BE2C (cell line): ENCODE results near the gene SLC25A41. TPM values are rescaled to one million over a fixed set of nuclear protein-coding genes. Genes with fewer than 3 reads are reported as not detected.
A peak's percentile ranks its signal among the peaks of the same experiment; 100 is the strongest.

Experiments
- DNase-seq: peaks from one replicate; pipeline ENCODE4 v3.0.0-alpha.2; 2020
- H3K27me3 ChIP-seq: fragments of 250-450 bp; sonication (Bioruptor Pico); 2 replicates; pipeline ENCODE4 v1.5.1; 2020; ENCODE audit warnings: mild to moderate bottlenecking
- H3K36me3 ChIP-seq: fragments of 250-450 bp; sonication (Bioruptor Pico); 2 replicates; pipeline ENCODE4 v1.5.1; 2020; ENCODE audit warnings: mild to moderate bottlenecking
- H3K4me1 ChIP-seq: fragments of 250-450 bp; sonication (Bioruptor Pico); 2 replicates; pipeline ENCODE4 v1.5.1; 2020
- H3K4me3 ChIP-seq: 2 replicates; pipeline ENCODE4 v1.5.1; 2011; ENCODE audit warnings: low read depth, low read length
- H3K9me3 ChIP-seq: fragments of 250-450 bp; sonication (Bioruptor Pico); 2 replicates; pipeline ENCODE4 v1.5.1; 2020
- CTCF ChIP-seq: IDR thresholded peaks from 2 replicates; pipeline ENCODE4 v1.5.1; 2012; ENCODE audit warnings: mild to moderate bottlenecking, low read depth, low read length
- polyA plus RNA-seq: library from polyadenylated mRNA; unstranded; fragments of >200 nt; gene quantifications from one replicate; pipeline ENCODE4 v1.2.1, GENCODE V29; 2012; ENCODE audit warnings: low read depth, missing spikeins; ENCODE audit not compliant: insufficient read length, insufficient read depth

Gene SLC25A41
- polyA plus RNA-seq: 0.39 TPM

- H3K36me3 ChIP-seq: no peaks in the 10 kb centered on the region
- no peak for TF ChIP-seq CTCF
- DNase-seq: no peak
- H3K4me3 ChIP-seq: no peak within 1 kb of the TSS
- no peaks in the 10 kb centered on the region for H3K9me3 ChIP-seq
- H3K4me1 ChIP-seq: no peaks in the 10 kb centered on the region
- peaks cover 4% of the 10 kb centered on the region for H3K27me3 ChIP-seq
Observed at GRCh38 chr19:6433663-6434062, at the start of gene SLC25A41. TSS of gene SLC25A41 (minus strand) at chr19:6433763. CDS start at chr19:6433693, 70 bp downstream.

GRCh38 chr19:6483235-6483634 lies 49.7 kb upstream of the SLC25A41 start:
- no peak for TF ChIP-seq CTCF
- Histone ChIP-seq H3K4me3 (no peak overlapping the region), H3K4me1 (no peaks in the 10 kb centered on the region), H3K36me3 (no peaks in the 10 kb centered on the region), H3K27me3 (no peaks in the 10 kb centered on the region), H3K9me3 (no peaks in the 10 kb centered on the region)
- DNase-seq: no peak

- H3K4me1 ChIP-seq: no peaks in the 10 kb centered on the region
- H3K4me3 ChIP-seq: no peak overlapping the region
- no peak for DNase-seq
- H3K9me3 ChIP-seq: no peaks in the 10 kb centered on the region
- H3K36me3 ChIP-seq: no peaks in the 10 kb centered on the region
- no peaks in the 10 kb centered on the region for H3K27me3 ChIP-seq
- no peak for TF ChIP-seq CTCF
Observed at GRCh38 chr19:6482343-6482686, 48.8 kb upstream of the SLC25A41 start.

- Histone ChIP-seq H3K36me3 (no peaks in the 10 kb centered on the region), H3K9me3 (no peaks in the 10 kb centered on the region), H3K4me3 (no peak within 1 kb of the TSS), H3K27me3 (no peaks in the 10 kb centered on the region), H3K4me1 (no peaks in the 10 kb centered on the region)
- peak; percentile 39 for DNase-seq
- peak; percentile 59 for TF ChIP-seq CTCF
Observed at GRCh38 chr19:6481541-6482342, 48.2 kb upstream of the SLC25A41 start, which contains the start of gene DENND1C. TSS of gene DENND1C (minus strand) at chr19:6481787. CDS start at chr19:6481695, 92 bp downstream.

- DNase-seq: no peak
- H3K36me3 ChIP-seq: no peaks in the 10 kb centered on the region
- H3K9me3 ChIP-seq: no peaks in the 10 kb centered on the region
- no peaks in the 10 kb centered on the region for H3K27me3 ChIP-seq
- H3K4me3 ChIP-seq: no peak overlapping the region
- TF ChIP-seq CTCF: no peak
- H3K4me1 ChIP-seq: no peaks in the 10 kb centered on the region
Observed at GRCh38 chr19:6480848-6481415, 47.4 kb upstream of the SLC25A41 start.

- Histone ChIP-seq H3K27me3 (no peaks in the 10 kb centered on the region), H3K4me1 (no peaks in the 10 kb centered on the region), H3K4me3 (no peak overlapping the region), H3K9me3 (no peaks in the 10 kb centered on the region), H3K36me3 (no peaks in the 10 kb centered on the region)
- DNase-seq: no peak
- TF ChIP-seq CTCF: no peak
Observed at GRCh38 chr19:6479836-6480398, 46.4 kb upstream of the SLC25A41 start.
